Suprapubic skin (tissue), 3 donors: ENCODE results near the gene AHCYL1.

Source experiments
- POLR2A ChIP-seq, 2 donors: fragments of 450-650 bp; IDR thresholded peaks; one replicate each; pipeline ENCODE4 v1.6.1; 2017; ENCODE audit warnings: antibody characterized with exemption in 2 of 2, mild to moderate bottlenecking in 2 of 2, moderate library complexity in 2 of 2
- TF ChIP-seq, protein P1 (sequence below), 2 donors: fragments of 200-600 bp in 1 of 2; fragments of 450-650 bp in 1 of 2; sonication (generic) in 1 of 2; IDR thresholded peaks; one replicate each; pipeline ENCODE4 v1.5.1; 2016 to 2019; ENCODE audit warnings: antibody characterized with exemption in 2 of 2, mild to moderate bottlenecking in 1 of 2, moderate library complexity in 1 of 2

DNA sequence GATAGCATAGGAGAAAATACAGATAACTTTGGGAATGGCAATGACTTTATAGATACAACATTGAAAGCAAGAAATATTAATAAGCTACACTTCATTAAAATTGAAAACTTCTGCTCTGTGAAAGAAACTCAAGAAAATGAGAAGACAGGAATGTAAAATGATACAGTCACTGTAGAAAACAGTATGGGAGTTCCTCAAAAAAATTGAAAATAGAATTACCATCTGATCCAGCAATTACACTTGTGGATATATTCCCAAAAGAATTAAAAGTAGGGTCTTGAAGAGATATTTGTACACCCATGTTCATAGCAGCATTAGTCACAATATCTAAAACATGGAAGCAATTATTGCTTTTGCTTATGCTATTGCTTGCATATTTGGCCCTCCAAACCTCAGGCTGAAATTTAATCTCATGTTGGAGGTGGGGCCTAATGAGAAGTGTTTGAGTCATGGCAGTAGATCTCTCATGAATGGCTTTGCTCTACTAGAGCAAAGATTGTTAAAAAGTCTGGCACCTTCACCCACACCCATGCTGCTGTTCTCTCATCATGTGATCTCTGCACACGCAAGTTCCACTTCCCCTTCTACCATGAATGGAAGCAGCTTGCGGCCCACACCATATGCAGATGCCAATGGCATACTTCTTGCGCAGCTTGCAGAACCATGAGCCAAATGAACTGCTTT, 15.3 kb upstream of the AHCYL1 start:
- no peak for TF ChIP-seq POLR2A (IDR thresholded peaks at IDR 0.05)
- TF ChIP-seq, protein P1, sequence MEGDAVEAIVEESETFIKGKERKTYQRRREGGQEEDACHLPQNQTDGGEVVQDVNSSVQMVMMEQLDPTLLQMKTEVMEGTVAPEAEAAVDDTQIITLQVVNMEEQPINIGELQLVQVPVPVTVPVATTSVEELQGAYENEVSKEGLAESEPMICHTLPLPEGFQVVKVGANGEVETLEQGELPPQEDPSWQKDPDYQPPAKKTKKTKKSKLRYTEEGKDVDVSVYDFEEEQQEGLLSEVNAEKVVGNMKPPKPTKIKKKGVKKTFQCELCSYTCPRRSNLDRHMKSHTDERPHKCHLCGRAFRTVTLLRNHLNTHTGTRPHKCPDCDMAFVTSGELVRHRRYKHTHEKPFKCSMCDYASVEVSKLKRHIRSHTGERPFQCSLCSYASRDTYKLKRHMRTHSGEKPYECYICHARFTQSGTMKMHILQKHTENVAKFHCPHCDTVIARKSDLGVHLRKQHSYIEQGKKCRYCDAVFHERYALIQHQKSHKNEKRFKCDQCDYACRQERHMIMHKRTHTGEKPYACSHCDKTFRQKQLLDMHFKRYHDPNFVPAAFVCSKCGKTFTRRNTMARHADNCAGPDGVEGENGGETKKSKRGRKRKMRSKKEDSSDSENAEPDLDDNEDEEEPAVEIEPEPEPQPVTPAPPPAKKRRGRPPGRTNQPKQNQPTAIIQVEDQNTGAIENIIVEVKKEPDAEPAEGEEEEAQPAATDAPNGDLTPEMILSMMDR (IDR thresholded peaks at IDR 0.05) = no peak
